HG03558 (cell line): ENCODE data around the gene RAB24.
"Not testable (repeated sequence)": the region's sequence is repeated elsewhere in the genome, so short reads cannot be mapped to it uniquely, and the experiment has no call there.

Experiments used
- ATAC-seq: cut with Tn5 transposase; IDR thresholded peaks from one replicate; pipeline ENCODE4 v1.9.1; 2021; ENCODE audit warnings: moderate number of reproducible peaks; ENCODE audit not compliant: unreplicated experiment; ENCODE audit errors: extremely low read depth

RAB24 gene

GRCh38 chr5:177303121-177303924 is at the start of gene RAB24, which contains the start of gene PRELID1:
RAB24 (minus strand) TSS chr5:177303719; CDS start chr5:177303288, 431 bp downstream.
PRELID1 (plus strand) TSS chr5:177303799; CDS start chr5:177303986, 187 bp downstream.
- no peak for ATAC-seq

DNA sequence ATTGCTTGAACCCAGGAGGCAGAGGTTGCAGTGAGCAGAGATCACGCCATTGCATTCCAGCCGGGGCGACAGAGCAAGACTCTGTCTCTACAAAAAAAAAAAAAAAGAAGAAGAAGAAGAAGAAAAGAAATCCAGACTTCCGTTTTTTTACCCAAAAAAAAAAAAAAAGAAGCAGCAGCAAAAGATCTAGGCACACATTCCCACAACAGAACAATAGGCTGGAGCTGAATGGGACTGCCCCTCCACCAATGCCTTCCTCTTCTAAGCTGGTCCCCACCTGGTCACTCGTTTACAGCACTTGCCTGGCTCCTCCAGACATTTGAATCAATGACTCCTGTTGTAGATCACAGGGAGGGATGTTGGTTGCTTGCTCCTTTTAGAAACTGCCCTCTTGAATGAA is 49.6 kb upstream of the RAB24 start:
- ATAC-seq: no peak

GRCh38 chr5:177351392-177352329 is 48.1 kb upstream of the RAB24 start, which contains the start of gene LMAN2:
LMAN2 (minus strand) TSS chr5:177351668; CDS start chr5:177351647, 21 bp downstream.
- ATAC-seq: peak; percentile 74

DNA sequence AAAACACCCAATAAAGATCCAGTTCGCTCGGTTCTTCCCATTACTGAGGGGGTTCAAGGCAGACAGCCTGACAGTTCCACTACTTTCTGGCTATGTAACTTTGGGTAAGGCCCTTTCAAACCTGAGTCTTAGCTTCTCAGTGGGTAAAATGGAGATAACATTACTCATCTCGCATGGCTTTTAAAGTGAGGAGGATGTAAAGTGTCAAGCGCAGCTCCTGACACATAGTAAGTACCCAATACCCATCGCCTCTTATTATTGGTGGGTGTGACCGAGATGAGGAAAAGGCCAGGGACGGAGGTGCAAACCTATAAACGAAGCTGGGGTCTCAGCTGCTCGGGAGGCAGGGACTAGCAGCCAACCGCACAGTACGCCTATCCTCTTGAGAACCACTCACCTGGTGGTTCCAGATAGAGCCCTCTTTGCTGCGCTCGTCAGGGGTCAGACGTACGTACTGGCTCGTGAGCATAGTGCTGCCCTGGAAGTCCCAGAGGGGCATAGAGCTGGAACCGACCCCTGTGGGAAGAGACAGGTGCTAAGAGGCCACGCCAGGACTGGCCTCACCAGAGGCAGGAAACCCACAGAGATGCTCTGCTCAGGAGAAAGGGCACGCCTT is 47.4 kb upstream of the RAB24 start:
- ATAC-seq: no peak

GRCh38 chr5:177349762-177350161 is 46.2 kb upstream of the RAB24 start:
- no peak for ATAC-seq

DNA sequence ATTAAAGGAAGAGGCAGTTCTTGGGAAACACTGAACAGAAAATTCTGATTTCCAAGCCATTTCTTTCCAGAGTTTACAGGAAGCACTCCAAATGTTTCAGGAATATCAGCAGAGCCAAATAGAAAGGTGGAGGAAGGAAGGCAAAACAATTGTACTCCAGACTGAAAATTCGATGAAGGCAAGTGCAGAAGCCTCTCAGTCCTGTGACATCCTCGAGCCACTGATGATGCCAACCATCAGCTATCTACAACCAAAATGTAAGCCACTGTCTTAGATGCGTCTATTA is 45.8 kb upstream of the RAB24 start:
- ATAC-seq: no peak

DNA sequence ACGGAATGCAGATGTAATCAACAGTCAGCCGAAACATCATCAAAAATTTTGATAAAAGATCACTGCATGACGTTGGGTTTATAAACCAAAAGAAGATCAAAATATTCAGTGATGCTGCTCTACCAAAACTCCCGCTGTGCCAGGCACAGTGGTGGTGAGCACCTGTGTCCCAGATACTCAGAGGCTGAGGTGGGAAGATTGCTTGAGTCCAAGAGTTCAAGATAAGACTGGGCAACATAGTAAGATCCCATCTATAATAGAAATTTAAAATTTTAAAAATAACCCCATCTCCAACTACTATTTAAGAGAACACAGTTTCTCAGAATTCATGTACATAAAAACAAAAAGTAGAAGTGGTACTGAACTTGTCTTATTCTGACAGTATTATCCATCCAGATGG is 44.2 kb upstream of the RAB24 start:
- ATAC-seq: no peak

- ATAC-seq: no peak
Measured at GRCh38 chr5:177346820-177347219, 43.3 kb upstream of the RAB24 start.

GRCh38 chr5:177344891-177345290 is 41.4 kb upstream of the RAB24 start:
- no peak for ATAC-seq

DNA sequence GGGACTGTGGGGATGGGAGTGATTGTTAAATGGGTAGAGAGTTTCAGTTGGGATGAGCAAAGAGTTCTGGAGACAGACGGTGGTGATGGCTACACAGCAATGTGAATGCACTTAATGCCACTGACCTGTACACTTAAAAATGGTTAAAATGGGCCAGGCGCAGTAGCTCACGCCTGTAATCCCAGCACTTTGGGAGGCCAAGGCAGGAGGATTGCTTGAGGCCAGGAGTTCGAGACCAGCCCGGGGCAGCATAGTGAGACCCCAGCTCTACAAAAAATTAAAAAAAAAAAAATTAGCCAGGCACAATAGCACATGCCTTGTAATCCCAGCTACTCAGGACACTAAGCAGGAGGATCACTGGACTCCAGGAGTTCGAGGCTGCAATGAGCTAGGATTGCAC is 40.3 kb upstream of the RAB24 start:
- ATAC-seq: no peak

- ATAC-seq: not testable (repeated sequence)
Measured at GRCh38 chr5:177343000-177343399, 39.5 kb upstream of the RAB24 start.

DNA sequence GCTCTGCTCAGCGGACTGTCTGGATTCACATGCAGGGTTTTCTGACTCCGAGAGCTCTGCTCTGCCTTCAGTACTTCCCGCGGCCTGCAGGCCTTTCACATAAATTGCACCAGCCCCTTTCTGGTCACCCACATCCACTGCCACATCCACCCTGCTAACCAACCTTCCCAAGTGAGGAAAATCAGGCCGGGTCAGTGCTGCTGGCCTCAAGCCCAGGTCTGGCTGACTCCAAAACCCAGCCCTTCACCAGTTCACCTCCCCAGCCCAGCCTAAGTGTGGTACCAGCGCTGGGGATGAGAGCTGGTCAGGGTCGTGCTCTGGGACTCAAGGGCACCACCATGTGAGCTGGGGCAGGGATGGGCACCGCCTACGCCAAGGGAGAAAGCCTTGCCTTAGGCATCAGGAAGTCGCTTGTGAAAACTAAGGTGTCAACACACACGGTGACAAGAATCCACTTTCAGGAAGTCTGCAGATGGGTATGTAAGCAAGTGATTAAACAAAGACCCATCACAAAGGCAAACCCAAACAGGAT is 35.7 kb upstream of the RAB24 start:
- no peak for ATAC-seq

DNA sequence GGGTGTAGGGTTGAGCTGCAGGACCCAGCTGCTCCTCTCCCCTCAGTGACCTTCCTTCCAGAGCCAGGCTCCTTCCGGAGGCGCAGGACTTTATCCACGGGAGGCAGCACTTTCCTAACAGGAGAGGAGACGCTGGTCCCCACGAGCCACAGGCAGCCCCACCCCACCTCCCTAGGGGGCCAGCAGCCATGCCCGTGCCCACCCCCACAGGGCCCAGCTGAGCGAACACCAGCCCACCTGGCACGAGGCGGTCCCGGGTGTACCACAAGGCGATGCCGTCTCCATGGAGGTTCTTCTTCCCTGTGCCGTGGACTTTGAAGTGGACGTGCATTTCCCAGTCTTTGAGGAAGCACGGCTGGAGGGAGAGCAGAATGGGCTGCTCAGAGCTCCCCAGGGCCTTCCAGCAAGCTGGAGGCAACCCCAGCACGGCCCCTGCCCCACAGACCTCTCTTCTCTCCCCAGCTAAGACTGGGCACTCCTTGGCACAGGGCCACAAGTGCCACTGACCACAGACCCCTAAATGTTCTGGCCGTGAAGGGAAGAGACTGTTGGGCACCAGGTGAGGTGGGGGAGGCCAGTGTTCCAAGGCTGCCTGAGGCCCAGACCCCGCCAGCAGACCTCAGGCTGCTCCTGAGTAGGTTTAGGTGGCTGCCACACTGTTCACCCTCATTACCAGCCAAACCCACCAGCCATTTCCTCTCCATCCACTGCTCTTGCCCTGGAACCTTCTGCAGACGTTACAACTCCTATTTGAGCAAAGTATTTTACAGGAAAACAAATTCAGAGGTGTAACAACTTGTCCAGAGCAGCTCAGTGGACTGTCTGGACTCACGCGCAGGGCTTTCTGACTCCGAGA is 35.0 kb upstream of the RAB24 start:
- no peak for ATAC-seq

- ATAC-seq: no peak
Measured at GRCh38 chr5:177336603-177337494, 33.3 kb upstream of the RAB24 start.

GRCh38 chr5:177336112-177336511 is 32.6 kb upstream of the RAB24 start:
- no peak for ATAC-seq

DNA sequence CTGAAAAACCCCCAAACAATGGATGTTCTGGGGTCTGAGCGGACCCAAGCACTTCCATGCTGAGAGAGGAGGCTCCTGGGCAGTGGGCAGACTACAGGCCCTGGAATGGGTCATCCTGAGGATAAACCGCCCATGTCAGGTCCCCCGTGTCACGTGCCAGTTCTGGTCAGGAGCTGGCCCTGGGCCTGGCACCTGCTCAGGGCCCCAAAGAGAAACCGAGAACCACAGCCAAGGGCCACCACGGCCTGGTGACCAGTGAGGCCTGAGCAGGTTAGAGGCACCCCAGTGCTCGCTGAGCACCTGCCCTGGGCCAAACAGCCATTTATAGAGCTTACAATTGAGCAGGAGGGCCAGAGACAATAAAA is 32.2 kb upstream of the RAB24 start:
- ATAC-seq: no peak

GRCh38 chr5:177334781-177335700 is 31.5 kb upstream of the RAB24 start:
- no peak for ATAC-seq

DNA sequence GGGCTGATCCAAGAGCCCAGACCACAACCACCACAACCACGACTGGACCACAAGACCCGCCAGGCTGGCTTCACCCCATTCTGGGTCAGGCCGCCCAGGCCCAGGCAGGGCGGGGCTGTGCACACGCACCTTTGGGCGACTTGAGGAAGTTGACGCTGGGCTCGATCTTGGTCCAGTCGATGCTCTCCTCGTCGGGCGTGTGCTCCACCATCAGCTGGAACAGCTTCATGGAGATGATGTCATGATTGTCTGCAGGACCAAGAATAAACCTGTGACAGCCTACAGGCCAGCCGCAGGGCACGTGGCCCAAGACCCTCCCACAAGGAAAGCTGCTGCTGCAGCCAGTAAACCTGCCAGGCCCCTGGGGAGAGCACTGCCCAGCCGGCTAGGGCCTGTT is 30.6 kb upstream of the RAB24 start:
- ATAC-seq: no peak
